Hypothalamus (tissue), 51 donors: Measurements from ENCODE around the gene GRIP1.

Experiments used
- DNase-seq, 51 donors: peaks; one replicate each; lab custom pipeline; 2025; lab: John Stamatoyannopoulos, UW

GRIP1 gene

GRCh38 chr12:66693901-66694513 is 15.1 kb upstream of the GRIP1 start:
- DNase-seq: peak in 11 of 51 donors; percentile 1 to 59 (median 13)

- DNase-seq: no peak
Measured at GRCh38 chr12:66692986-66693385, 14.1 kb upstream of the GRIP1 start.

GRCh38 chr12:66692170-66692569 is 13.3 kb upstream of the GRIP1 start:
- DNase-seq: no peak

- peak in 20 of 51 donors; percentile 2 to 46 (median 22) for DNase-seq
Measured at GRCh38 chr12:66688846-66689439, 10.1 kb upstream of the GRIP1 start.

GRCh38 chr12:66684222-66684621 is 5.3 kb upstream of the GRIP1 start:
- DNase-seq: no peak

- DNase-seq: no peak
Measured at GRCh38 chr12:66683822-66684221, 4.9 kb upstream of the GRIP1 start.

GRCh38 chr12:66683073-66683472 is 4.2 kb upstream of the GRIP1 start:
- no peak for DNase-seq

- no peak for DNase-seq
Measured at GRCh38 chr12:66679461-66680084, 697 bp upstream of the GRIP1 start.

GRCh38 chr12:66676241-66676640 is 2.6 kb downstream of the GRIP1 start:
- DNase-seq: no peak

GRCh38 chr12:66674495-66675122 is 4.3 kb downstream of the GRIP1 start:
- no peak for DNase-seq

- no peak for DNase-seq
Measured at GRCh38 chr12:66669541-66669940, 9.3 kb downstream of the GRIP1 start.

GRCh38 chr12:66668311-66668710 is 10.6 kb downstream of the GRIP1 start:
- DNase-seq: peak in 1 of 51 donors; percentile 7

GRCh38 chr12:66667906-66668305 is 11.0 kb downstream of the GRIP1 start:
- no peak for DNase-seq

- no peak for DNase-seq
Measured at GRCh38 chr12:66666481-66666880, 12.4 kb downstream of the GRIP1 start.

GRCh38 chr12:66665435-66665985 is 13.4 kb downstream of the GRIP1 start:
- no peak for DNase-seq

- no peak for DNase-seq
Measured at GRCh38 chr12:66664076-66664475, 14.8 kb downstream of the GRIP1 start.

GRCh38 chr12:66663611-66664010 is 15.3 kb downstream of the GRIP1 start:
- DNase-seq: no peak

GRCh38 chr12:66662729-66663128 is 16.1 kb downstream of the GRIP1 start:
- no peak for DNase-seq

GRCh38 chr12:66662179-66662578 is 16.7 kb downstream of the GRIP1 start:
- DNase-seq: no peak

- no peak for DNase-seq
Measured at GRCh38 chr12:66661357-66661756, 17.5 kb downstream of the GRIP1 start.

GRCh38 chr12:66653796-66654195 is 25.1 kb downstream of the GRIP1 start:
- DNase-seq: no peak
